ENCODE results near the gene PLEKHG7.

PLEKHG7 gene

GRCh38 chr12:92676710-92677109 is 26.1 kb upstream of the PLEKHG7 start:
- ChIA-PET POLR2A (ENCODE audit: low non-redundant PET) (no interaction called here), CTCF (interaction anchor here (0.6 kb wide), 1 partner anchor 848 kb away, joined by 3 read pairs; no protein-coding TSS in a partner anchor)
- TF ChIP-seq CTCF (conservative IDR thresholded peaks at IDR 0.05; ENCODE audit: low read depth), result no peak
- no peak for DNase-seq (ENCODE audit: low spot score)
- no peak overlapping the region for H3K27ac ChIP-seq

GRCh38 chr12:92690601-92691000 is 12.2 kb upstream of the PLEKHG7 start:
- ChIA-PET CTCF (no interaction called here), POLR2A (ENCODE audit: low non-redundant PET) (no interaction called here)
- DNase-seq (ENCODE audit: low spot score), result no peak
- TF ChIP-seq CTCF (conservative IDR thresholded peaks at IDR 0.05; ENCODE audit: low read depth), result no peak
- H3K27ac ChIP-seq, result no peak overlapping the region

GRCh38 chr12:92695056-92695455 is 7.7 kb upstream of the PLEKHG7 start:
- ChIA-PET POLR2A (ENCODE audit: low non-redundant PET) (no interaction called here), CTCF (no interaction called here)
- no peak for DNase-seq (ENCODE audit: low spot score)

GRCh38 chr12:92695577-92695976 is 7.2 kb upstream of the PLEKHG7 start:
- no peak for DNase-seq (ENCODE audit: low spot score)
- TF ChIP-seq CTCF (conservative IDR thresholded peaks at IDR 0.05; ENCODE audit: low read depth), result no peak
- no peak overlapping the region for H3K27ac ChIP-seq
- POLR2A ChIA-PET (ENCODE audit: low non-redundant PET), result no interaction called here
- CTCF ChIA-PET, result no interaction called here

More at GRCh38 chr12:92695056-92695455, 7.7 kb upstream of the PLEKHG7 start:
- no peak for TF ChIP-seq CTCF (conservative IDR thresholded peaks at IDR 0.05; ENCODE audit: low read depth)
- H3K27ac ChIP-seq, result no peak overlapping the region

GRCh38 chr12:92696216-92696615 is 6.6 kb upstream of the PLEKHG7 start:
- CTCF ChIA-PET, result no interaction called here
- no peak for DNase-seq (ENCODE audit: low spot score)
- no peak overlapping the region for H3K27ac ChIP-seq

GRCh38 chr12:92698474-92698873 is 4.3 kb upstream of the PLEKHG7 start:
- no peak overlapping the region for H3K27ac ChIP-seq
- TF ChIP-seq CTCF (conservative IDR thresholded peaks at IDR 0.05; ENCODE audit: low read depth), result no peak
- ChIA-PET CTCF (no interaction called here), POLR2A (ENCODE audit: low non-redundant PET) (no interaction called here)
- no peak for DNase-seq (ENCODE audit: low spot score)

More at GRCh38 chr12:92696216-92696615, 6.6 kb upstream of the PLEKHG7 start:
- no peak for TF ChIP-seq CTCF (conservative IDR thresholded peaks at IDR 0.05; ENCODE audit: low read depth)
- POLR2A ChIA-PET (ENCODE audit: low non-redundant PET), result no interaction called here

GRCh38 chr12:92701441-92701840 is 1.3 kb upstream of the PLEKHG7 start:
- no peak overlapping the region for H3K27ac ChIP-seq
- ChIA-PET CTCF (no interaction called here), POLR2A (ENCODE audit: low non-redundant PET) (no interaction called here)
- no peak for TF ChIP-seq CTCF (conservative IDR thresholded peaks at IDR 0.05; ENCODE audit: low read depth)
- no peak for DNase-seq (ENCODE audit: low spot score)
